ENCODE data around the gene ZFHX3. TPM values are rescaled to one million over a fixed set of nuclear protein-coding genes. Genes with fewer than 3 reads are reported as not detected.

ZFHX3 gene
- total RNA-seq, 1 experiment from 2014 or later, result 13.6 TPM

GRCh38 chr16:72958522-72959076, 89.3 kb downstream of the ZFHX3 start:
- no peaks in the 10 kb centered on the region for H3K9me3 Mint-ChIP-seq (ENCODE audit: low read depth, unreplicated experiment)
- peaks cover 21% of the 10 kb centered on the region for H3K4me1 Mint-ChIP-seq (ENCODE audit: low read depth, unreplicated experiment)
- H3K36me3 Mint-ChIP-seq (ENCODE audit: insufficient read depth, unreplicated experiment), result no peaks in the 10 kb centered on the region
- intact Hi-C loops (cut with micrococcal nuclease; ENCODE audit: unreplicated experiment), result no loop called here
- CTCF ChIA-PET, result no interaction called here
- no peak overlapping the region for H3K27ac Mint-ChIP-seq (ENCODE audit: unreplicated experiment)
- DNase-seq, result no peak
- TF ChIP-seq CTCF (IDR thresholded peaks at IDR 0.05; ENCODE audit: unreplicated experiment), result no peak
- H3K4me3 Mint-ChIP-seq (ENCODE audit: low read depth, unreplicated experiment), result no peak overlapping the region
- no peaks in the 10 kb centered on the region for H3K27me3 Mint-ChIP-seq (ENCODE audit: unreplicated experiment)
- no TSS peak for BruUV-seq (replicated peaks)

GRCh38 chr16:72957303-72958277, 90.3 kb downstream of the ZFHX3 start:
- CTCF ChIA-PET, result no interaction called here
- no TSS peak for BruUV-seq (replicated peaks)
- no peaks in the 10 kb centered on the region for H3K36me3 Mint-ChIP-seq (ENCODE audit: insufficient read depth, unreplicated experiment)

GRCh38 chr16:72956124-72957064, 91.5 kb downstream of the ZFHX3 start:
- H3K27ac Mint-ChIP-seq (ENCODE audit: unreplicated experiment), result no peak overlapping the region
- no peak for TF ChIP-seq CTCF (IDR thresholded peaks at IDR 0.05; ENCODE audit: unreplicated experiment)
- H3K36me3 Mint-ChIP-seq (ENCODE audit: insufficient read depth, unreplicated experiment), result no peaks in the 10 kb centered on the region
- H3K4me3 Mint-ChIP-seq (ENCODE audit: low read depth, unreplicated experiment), result no peak overlapping the region
- H3K9me3 Mint-ChIP-seq (ENCODE audit: low read depth, unreplicated experiment), result no peaks in the 10 kb centered on the region
- no TSS peak for BruUV-seq (replicated peaks)
- intact Hi-C loops (cut with micrococcal nuclease; ENCODE audit: unreplicated experiment), result no loop called here
- CTCF ChIA-PET, result interaction anchor here (0.6 kb wide), 1 partner anchor 1649 kb away, joined by 5 read pairs; no protein-coding TSS in a partner anchor
- DNase-seq, result no peak
- no peaks in the 10 kb centered on the region for H3K27me3 Mint-ChIP-seq (ENCODE audit: unreplicated experiment)
- H3K4me1 Mint-ChIP-seq (ENCODE audit: low read depth, unreplicated experiment), result peaks cover 6% of the 10 kb centered on the region

More at GRCh38 chr16:72957303-72958277, 90.3 kb downstream of the ZFHX3 start:
- Mint-ChIP-seq H3K27me3 (ENCODE audit: unreplicated experiment) (no peaks in the 10 kb centered on the region), H3K27ac (ENCODE audit: unreplicated experiment) (no peak overlapping the region), H3K4me3 (ENCODE audit: low read depth, unreplicated experiment) (no peak overlapping the region), H3K4me1 (ENCODE audit: low read depth, unreplicated experiment) (peaks cover 11% of the 10 kb centered on the region), H3K9me3 (ENCODE audit: low read depth, unreplicated experiment) (no peaks in the 10 kb centered on the region)
- TF ChIP-seq CTCF (IDR thresholded peaks at IDR 0.05; ENCODE audit: unreplicated experiment), result no peak
- intact Hi-C loops (cut with micrococcal nuclease; ENCODE audit: unreplicated experiment), result no loop called here
- DNase-seq, result no peak

- no peaks in the 10 kb centered on the region for H3K27me3 Mint-ChIP-seq (ENCODE audit: unreplicated experiment)
- no peaks in the 10 kb centered on the region for H3K36me3 Mint-ChIP-seq (ENCODE audit: insufficient read depth, unreplicated experiment)
- no peak for TF ChIP-seq CTCF (IDR thresholded peaks at IDR 0.05; ENCODE audit: unreplicated experiment)
- DNase-seq, result no peak
- no peak overlapping the region for H3K27ac Mint-ChIP-seq (ENCODE audit: unreplicated experiment)
- intact Hi-C loops (cut with micrococcal nuclease; ENCODE audit: unreplicated experiment), result no loop called here
- H3K4me3 Mint-ChIP-seq (ENCODE audit: low read depth, unreplicated experiment), result no peak overlapping the region
- no peaks in the 10 kb centered on the region for H3K4me1 Mint-ChIP-seq (ENCODE audit: low read depth, unreplicated experiment)
- peaks cover 4% of the 10 kb centered on the region for H3K9me3 Mint-ChIP-seq (ENCODE audit: low read depth, unreplicated experiment)
- CTCF ChIA-PET, result interaction anchor here (0.9 to 1.0 kb wide), 2 partner anchors 48 to 431 kb away, joined by 5 read pairs; no protein-coding TSS in a partner anchor
- no TSS peak for BruUV-seq (replicated peaks)
These were observed 95.1 kb downstream of the ZFHX3 start for GRCh38 chr16:72952811-72953271.
